GM12864 (cell line): ENCODE measurements around the gene FCHSD2.
A peak's percentile ranks its signal among the peaks of the same experiment; 100 is the strongest.

ENCODE experiments used
- DNase-seq: peaks from one replicate; pipeline ENCODE4 v3.0.0-alpha.2; 2011; ENCODE audit warnings: low read depth
- H3K4me3 ChIP-seq: 2 replicates; pipeline ENCODE4 v1.5.1; 2011; ENCODE audit warnings: mild to moderate bottlenecking, low read depth, low read length, control low read depth
- CTCF ChIP-seq: IDR thresholded peaks from 2 replicates; pipeline ENCODE4 v1.5.1; 2011; ENCODE audit warnings: low read depth, mild to moderate bottlenecking, moderate library complexity, low read length, control low read depth, inconsistent platforms; ENCODE audit errors: missing control alignments

Gene FCHSD2

GRCh38 chr11:73011126-73011817, 130.8 kb downstream of the FCHSD2 start:
- TF ChIP-seq CTCF, result no peak
- no peak for DNase-seq
- no peak overlapping the region for H3K4me3 ChIP-seq

GRCh38 chr11:73009972-73010371, 132.1 kb downstream of the FCHSD2 start:
- no peak for TF ChIP-seq CTCF
- DNase-seq, result no peak
- no peak overlapping the region for H3K4me3 ChIP-seq

GRCh38 chr11:73004088-73004487, 138.0 kb downstream of the FCHSD2 start:
- DNase-seq, result no peak
- peak overlapping the region; percentile 37 for H3K4me3 ChIP-seq
- TF ChIP-seq CTCF, result no peak

DNA sequence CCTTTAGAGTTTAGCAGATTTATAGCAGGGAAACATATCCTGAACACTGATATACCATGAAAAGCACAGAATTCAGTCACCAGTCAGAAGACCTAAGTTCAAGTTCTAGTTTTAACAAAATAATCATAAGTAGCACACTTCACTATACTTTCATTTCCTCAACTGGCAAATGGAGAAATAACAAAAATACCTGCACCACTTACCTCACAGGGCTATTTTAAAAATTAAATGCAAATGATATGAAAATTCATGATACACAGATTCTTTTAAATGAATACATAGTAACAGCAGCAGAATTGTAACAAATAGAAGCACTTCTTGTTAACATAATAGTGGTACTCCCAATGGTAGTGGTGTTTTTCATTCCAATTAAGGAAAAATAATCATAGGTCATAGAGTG, 139.0 kb downstream of the FCHSD2 start:
- DNase-seq, result peak; percentile 52
- H3K4me3 ChIP-seq, result no peak overlapping the region; the same call in 1 of the 2 replicates
- no peak for TF ChIP-seq CTCF

GRCh38 chr11:73002214-73002613, 139.9 kb downstream of the FCHSD2 start:
- DNase-seq, result no peak
- H3K4me3 ChIP-seq, result no peak overlapping the region; the same call in 1 of the 2 replicates
- TF ChIP-seq CTCF, result no peak

DNA sequence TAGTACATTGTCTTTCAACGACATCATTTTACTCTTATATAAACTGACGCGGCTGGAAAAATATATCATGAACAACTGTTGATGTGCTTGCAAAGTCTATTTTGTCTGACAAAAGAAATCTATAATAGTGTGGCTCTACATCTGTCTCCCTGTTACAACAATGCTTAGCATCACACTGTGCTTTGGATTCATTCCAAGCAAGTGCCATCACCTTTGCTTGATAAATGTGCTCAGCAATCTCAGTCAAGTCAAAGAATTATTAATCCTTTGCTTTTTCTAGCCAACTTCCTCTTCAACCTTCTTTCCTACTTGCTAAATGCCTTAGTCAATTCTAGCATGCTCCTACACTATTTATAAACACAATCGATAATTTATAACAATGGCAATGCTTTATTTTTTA, 140.5 kb downstream of the FCHSD2 start:
- no peak overlapping the region for H3K4me3 ChIP-seq
- TF ChIP-seq CTCF, result no peak
- no peak for DNase-seq

DNA sequence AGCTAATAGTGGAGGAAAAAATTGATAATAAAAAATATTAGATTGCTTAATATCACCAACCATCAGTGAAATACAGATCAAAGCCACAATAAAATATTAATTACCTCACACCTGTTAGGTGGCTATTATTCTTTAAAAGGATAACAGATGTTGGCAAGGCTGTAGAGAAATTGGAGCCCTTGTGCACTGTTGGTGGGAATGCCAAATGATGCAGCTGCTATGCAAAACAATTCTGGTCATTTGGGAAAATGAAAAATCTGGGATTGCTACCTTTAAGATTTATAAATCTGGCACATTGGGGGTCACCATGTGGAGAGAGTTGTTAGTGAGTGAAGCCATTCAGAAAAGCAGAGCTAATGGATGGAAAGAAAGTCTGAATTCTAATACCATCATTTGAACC, 143.4 kb downstream of the FCHSD2 start:
- no peak overlapping the region for H3K4me3 ChIP-seq
- TF ChIP-seq CTCF, result no peak
- no peak for DNase-seq
